HepG2 (cell line): ENCODE measurements around the gene RHOBTB3. TPM values are rescaled to one million over a fixed set of nuclear protein-coding genes. Genes with fewer than 3 reads are reported as not detected.
A peak's percentile ranks its signal among the peaks of the same experiment; 100 is the strongest.

Source experiments
- EHMT2 ChIP-seq: fragments of 200-600 bp; sonication (generic); IDR thresholded peaks from 2 replicates; pipeline ENCODE4 v1.7.0; 2017; ENCODE audit warnings: antibody characterized with exemption, low read depth, low read length, borderline replicate concordance
- GZF1 ChIP-seq: sonication (generic); formaldehyde crosslinking; IDR thresholded peaks from 2 replicates; pipeline ENCODE4 v1.5.1; 2020; ENCODE audit warnings: mild to moderate bottlenecking, missing genetic modification reagents
- HCFC1 ChIP-seq: fragments of 150-350 bp; IDR thresholded peaks from 2 replicates; pipeline ENCODE4 v1.6.1; 2014; ENCODE audit warnings: low read depth, low read length
- MATR3 ChIP-seq: sonication (generic); formaldehyde crosslinking; IDR thresholded peaks from 2 replicates; pipeline ENCODE4 v1.4.0; 2020; ENCODE audit warnings: missing genetic modification reagents
- MAX ChIP-seq: IDR thresholded peaks from 2 replicates; pipeline ENCODE4 v1.6.1; 2012; ENCODE audit warnings: inconsistent platforms
- PHF8 ChIP-seq: sonication (generic); formaldehyde crosslinking; IDR thresholded peaks from 2 replicates; pipeline ENCODE4 v1.5.0; 2020; ENCODE audit warnings: missing genetic modification reagents
- REST ChIP-seq, 2 experiments: IDR thresholded peaks; 2 replicates each; pipeline ENCODE4 v1.6.1; 2011 to 2012; ENCODE audit warnings: low read length in 2 of 2, borderline replicate concordance in 1 of 2, low read depth in 1 of 2, mild to moderate bottlenecking in 1 of 2, moderate library complexity in 1 of 2
- RNF2 ChIP-seq: fragments of 450-650 bp; conservative IDR thresholded peaks from 2 replicates; pipeline ENCODE4 v1.6.1; 2016; ENCODE audit warnings: low read depth
- U2AF1 ChIP-seq: fragments of 200-400 bp; formaldehyde crosslinking; optimal IDR thresholded peaks from 2 replicates; pipeline ENCODE3; 2017; ENCODE audit warnings: mild to moderate bottlenecking, low read depth, low read length
- UBTF ChIP-seq: sonication (generic); formaldehyde crosslinking; IDR thresholded peaks from 2 replicates; pipeline ENCODE4 v1.4.0; 2020; ENCODE audit warnings: mild to moderate bottlenecking, missing genetic modification reagents
- ZBTB20 ChIP-seq: sonication (generic); formaldehyde crosslinking; IDR thresholded peaks from 2 replicates; pipeline ENCODE4 v1.8.1; 2023; ENCODE audit warnings: missing genetic modification reagents, low read depth, mild to moderate bottlenecking, borderline replicate concordance
- ZNF317 ChIP-seq: sonication (generic); formaldehyde crosslinking; IDR thresholded peaks from 2 replicates; pipeline ENCODE4 v1.5.0; 2020; ENCODE audit warnings: mild to moderate bottlenecking, missing genetic modification reagents
- ZNF563 ChIP-seq: sonication (generic); formaldehyde crosslinking; IDR thresholded peaks from 2 replicates; pipeline ENCODE4 v1.8.0; 2022; ENCODE audit warnings: mild to moderate bottlenecking, moderate library complexity, missing genetic modification reagents
- ZNF746 ChIP-seq: sonication (generic); formaldehyde crosslinking; IDR thresholded peaks from 2 replicates; pipeline ENCODE4 v1.8.0; 2022; ENCODE audit warnings: mild to moderate bottlenecking, missing genetic modification reagents
- ZSCAN25 ChIP-seq: sonication (generic); formaldehyde crosslinking; IDR thresholded peaks from 2 replicates; pipeline ENCODE4 v1.8.0; 2022; ENCODE audit warnings: mild to moderate bottlenecking, missing genetic modification reagents
- polyA plus RNA-seq, 8 experiments: library from polyadenylated mRNA; depleted of rRNA in 3 of 8; stranded (reverse) in 7 of 8; unstranded in 1 of 8; fragments of >200 nt; fragmentation: Illumina TruSeq in 4 of 8; extraction: Trizol in 4 of 8; gene quantifications; 2 replicates each; pipeline versions ENCODE4 v1.2.1 to v1.2.3, GENCODE V29; 2011 to 2016; ENCODE audit warnings: low read depth in 4 of 8, missing spikeins in 1 of 8, mixed read lengths in 1 of 8; ENCODE audit not compliant: insufficient read depth in 1 of 8
- total RNA-seq, 5 experiments: library from RNA; depleted of rRNA; stranded (reverse); fragments of >200 nt; fragmentation: Illumina TruSeq; extraction: Trizol; gene quantifications; 2 replicates each; pipeline ENCODE4 v1.2.3, GENCODE V29; 2016; ENCODE audit warnings: low read depth in 1 of 5
- TF ChIP-seq, protein P1 (sequence below): sonication (generic); formaldehyde crosslinking; IDR thresholded peaks from 2 replicates; pipeline ENCODE4 v1.8.0; 2022; ENCODE audit warnings: mild to moderate bottlenecking, missing genetic modification reagents; ENCODE audit not compliant: insufficient replicate concordance
- TF ChIP-seq, protein P2 (sequence below): sonication (generic); formaldehyde crosslinking; IDR thresholded peaks from 2 replicates; pipeline ENCODE4 v1.5.0; 2020; ENCODE audit warnings: missing genetic modification reagents
- TF ChIP-seq, protein P3 (sequence below): sonication (generic); formaldehyde crosslinking; IDR thresholded peaks from 2 replicates; pipeline ENCODE4 v1.4.0; 2020; ENCODE audit warnings: mild to moderate bottlenecking, low read depth, missing genetic modification reagents

Gene RHOBTB3
- total and polyA plus RNA-seq, 2 of the 13 experiments (the other 11 are each of a cell fraction or from before 2014, with no cell fraction given): 31.6 to 35.4 TPM

DNA sequence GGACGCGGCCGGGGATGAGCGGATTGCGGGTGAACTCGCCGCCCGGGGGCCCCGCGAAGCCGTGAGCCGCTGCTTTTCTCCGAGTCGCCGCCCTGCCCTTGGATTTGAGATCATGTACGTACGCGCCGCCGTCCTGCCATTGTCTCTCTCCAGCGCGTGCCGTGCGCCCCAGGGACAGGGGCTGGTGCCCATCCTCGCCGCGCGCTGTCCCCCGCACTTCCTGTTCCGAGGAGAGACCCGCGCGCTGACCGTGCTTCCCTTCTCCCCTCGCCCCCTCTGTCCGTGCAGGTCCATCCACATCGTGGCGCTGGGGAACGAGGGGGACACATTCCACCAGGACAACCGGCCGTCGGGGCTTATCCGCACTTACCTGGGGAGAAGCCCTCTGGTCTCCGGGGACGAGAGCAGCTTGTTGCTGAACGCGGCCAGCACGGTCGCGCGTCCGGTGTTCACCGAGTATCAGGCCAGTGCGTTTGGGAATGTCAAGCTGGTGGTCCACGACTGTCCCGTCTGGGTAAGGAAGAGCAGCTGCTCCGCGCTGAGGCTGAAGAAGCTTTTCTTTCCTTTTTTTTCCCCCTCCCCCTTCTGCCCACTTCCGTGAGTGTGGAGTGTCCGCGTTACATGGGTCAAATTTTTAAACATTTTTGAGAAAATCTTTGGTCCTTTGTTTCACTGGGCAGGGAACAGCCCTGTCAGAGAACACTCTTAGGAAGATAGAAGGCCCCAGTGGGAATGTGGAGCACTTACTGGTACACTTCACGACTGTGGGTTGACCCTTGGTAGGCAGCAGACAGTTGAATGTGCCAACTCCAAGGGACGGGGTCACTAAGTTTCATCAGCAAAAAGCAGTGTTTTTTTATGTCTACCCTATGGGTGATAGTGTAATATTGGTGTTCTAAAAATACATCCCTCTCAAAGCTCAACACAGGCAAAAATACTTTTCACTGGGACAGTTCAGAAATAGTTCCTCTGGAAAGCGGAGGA lies 727 bp downstream of the RHOBTB3 start (continued):
- TF ChIP-seq, protein P1, sequence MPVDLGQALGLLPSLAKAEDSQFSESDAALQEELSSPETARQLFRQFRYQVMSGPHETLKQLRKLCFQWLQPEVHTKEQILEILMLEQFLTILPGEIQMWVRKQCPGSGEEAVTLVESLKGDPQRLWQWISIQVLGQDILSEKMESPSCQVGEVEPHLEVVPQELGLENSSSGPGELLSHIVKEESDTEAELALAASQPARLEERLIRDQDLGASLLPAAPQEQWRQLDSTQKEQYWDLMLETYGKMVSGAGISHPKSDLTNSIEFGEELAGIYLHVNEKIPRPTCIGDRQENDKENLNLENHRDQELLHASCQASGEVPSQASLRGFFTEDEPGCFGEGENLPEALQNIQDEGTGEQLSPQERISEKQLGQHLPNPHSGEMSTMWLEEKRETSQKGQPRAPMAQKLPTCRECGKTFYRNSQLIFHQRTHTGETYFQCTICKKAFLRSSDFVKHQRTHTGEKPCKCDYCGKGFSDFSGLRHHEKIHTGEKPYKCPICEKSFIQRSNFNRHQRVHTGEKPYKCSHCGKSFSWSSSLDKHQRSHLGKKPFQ (CRISPR knock-in tag): no peak
- 0 out of 2 replicates have a peak, but pooled peaks have one; percentile 26 for TF ChIP-seq GZF1 (CRISPR knock-in tag)
- TF ChIP-seq MAX: peak; percentile 76
- TF ChIP-seq HCFC1: no peak
- TF ChIP-seq ZNF317: 0 out of 2 replicates have a peak, but pooled peaks have one; percentile 21
- TF ChIP-seq U2AF1: peak; percentile 74
- no peak for TF ChIP-seq ZNF746 (CRISPR knock-in tag)
- peak; percentile 65; the same call in 1 of the 2 replicates for TF ChIP-seq ZSCAN25 (CRISPR knock-in tag)
- TF ChIP-seq UBTF (CRISPR knock-in tag): peak; percentile 92
- no peak for TF ChIP-seq MATR3 (CRISPR knock-in tag)
- TF ChIP-seq REST (IDR thresholded peaks at IDR 0.05; ENCODE audit: borderline replicate concordance in 1 of 2, low read depth in 1 of 2, low read length in 2 of 2): no peak
- no peak for TF ChIP-seq RNF2
- TF ChIP-seq PHF8: peak; percentile 75
- TF ChIP-seq ZNF563 (CRISPR knock-in tag): peak; percentile 62; the same call in 1 of the 2 replicates
- peak; percentile 58 for TF ChIP-seq ZBTB20
- no peak for TF ChIP-seq EHMT2
- TF ChIP-seq, protein P2, sequence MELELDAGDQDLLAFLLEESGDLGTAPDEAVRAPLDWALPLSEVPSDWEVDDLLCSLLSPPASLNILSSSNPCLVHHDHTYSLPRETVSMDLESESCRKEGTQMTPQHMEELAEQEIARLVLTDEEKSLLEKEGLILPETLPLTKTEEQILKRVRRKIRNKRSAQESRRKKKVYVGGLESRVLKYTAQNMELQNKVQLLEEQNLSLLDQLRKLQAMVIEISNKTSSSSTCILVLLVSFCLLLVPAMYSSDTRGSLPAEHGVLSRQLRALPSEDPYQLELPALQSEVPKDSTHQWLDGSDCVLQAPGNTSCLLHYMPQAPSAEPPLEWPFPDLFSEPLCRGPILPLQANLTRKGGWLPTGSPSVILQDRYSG: no peak
- TF ChIP-seq, protein P3, sequence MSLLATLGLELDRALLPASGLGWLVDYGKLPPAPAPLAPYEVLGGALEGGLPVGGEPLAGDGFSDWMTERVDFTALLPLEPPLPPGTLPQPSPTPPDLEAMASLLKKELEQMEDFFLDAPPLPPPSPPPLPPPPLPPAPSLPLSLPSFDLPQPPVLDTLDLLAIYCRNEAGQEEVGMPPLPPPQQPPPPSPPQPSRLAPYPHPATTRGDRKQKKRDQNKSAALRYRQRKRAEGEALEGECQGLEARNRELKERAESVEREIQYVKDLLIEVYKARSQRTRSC (CRISPR knock-in tag): no peak
